HepG2 (cell line): ENCODE results near the gene FBXO9. TPM values are rescaled to one million over a fixed set of nuclear protein-coding genes. Genes with fewer than 3 reads are reported as not detected.

Source experiments
- CBFB ChIP-seq: sonication (generic); formaldehyde crosslinking; IDR thresholded peaks from 2 replicates; pipeline ENCODE4 v1.4.0; 2020; ENCODE audit warnings: missing genetic modification reagents
- DMAP1 ChIP-seq: IDR thresholded peaks from 2 replicates; pipeline ENCODE4 v1.6.1; 2016
- MYPOP ChIP-seq: sonication (generic); formaldehyde crosslinking; IDR thresholded peaks from 2 replicates; pipeline ENCODE4 v1.8.1; 2023; ENCODE audit warnings: mild to moderate bottlenecking, moderate library complexity, missing genetic modification reagents
- SNAPC2 ChIP-seq: sonication (generic); formaldehyde crosslinking; IDR thresholded peaks from 2 replicates; pipeline ENCODE4 v1.8.1; 2022; ENCODE audit warnings: mild to moderate bottlenecking, missing genetic modification reagents
- ZC3H13 ChIP-seq: sonication (generic); formaldehyde crosslinking; IDR thresholded peaks from 2 replicates; pipeline ENCODE4 v1.8.1; 2023; ENCODE audit warnings: mild to moderate bottlenecking, missing genetic modification reagents, moderate library complexity
- ZMAT5 ChIP-seq: sonication (generic); formaldehyde crosslinking; IDR thresholded peaks from 2 replicates; pipeline ENCODE4 v1.5.0; 2020; ENCODE audit warnings: mild to moderate bottlenecking, low read depth, missing genetic modification reagents, borderline replicate concordance
- ZNF160 ChIP-seq: sonication (generic); formaldehyde crosslinking; IDR thresholded peaks from 2 replicates; pipeline ENCODE4 v1.8.0; 2022; ENCODE audit warnings: mild to moderate bottlenecking, inconsistent platforms, missing genetic modification reagents
- ZNF20 ChIP-seq: sonication (generic); formaldehyde crosslinking; IDR thresholded peaks from 2 replicates; pipeline ENCODE4 v1.4.0; 2020; ENCODE audit warnings: mild to moderate bottlenecking, moderate library complexity, missing genetic modification reagents
- ZNF280D ChIP-seq: sonication (generic); formaldehyde crosslinking; IDR thresholded peaks from 2 replicates; pipeline ENCODE4 v1.5.1; 2020; ENCODE audit warnings: mild to moderate bottlenecking, missing genetic modification reagents
- ZNF331 ChIP-seq: sonication (generic); formaldehyde crosslinking; IDR thresholded peaks from 2 replicates; pipeline ENCODE4 v1.4.0; 2020; ENCODE audit warnings: missing genetic modification reagents
- ZNF7 ChIP-seq: IDR thresholded peaks from 2 replicates; pipeline ENCODE4 v1.6.1; 2016; ENCODE audit warnings: missing biosample characterization, missing genetic modification reagents
- ZNF737 ChIP-seq: sonication (generic); formaldehyde crosslinking; IDR thresholded peaks from 2 replicates; pipeline ENCODE4 v1.5.0; 2020; ENCODE audit warnings: missing genetic modification reagents, mild to moderate bottlenecking, borderline replicate concordance
- ZSCAN5A ChIP-seq: sonication (generic); formaldehyde crosslinking; IDR thresholded peaks from 2 replicates; pipeline ENCODE4 v1.8.0; 2022; ENCODE audit warnings: mild to moderate bottlenecking, missing genetic modification reagents, borderline replicate concordance
- ZZZ3 ChIP-seq: sonication (generic); formaldehyde crosslinking; IDR thresholded peaks from 2 replicates; pipeline ENCODE4 v1.4.0; 2020; ENCODE audit warnings: missing genetic modification reagents, mild to moderate bottlenecking, borderline replicate concordance
- polyA plus RNA-seq, 8 experiments: library from polyadenylated mRNA; depleted of rRNA in 3 of 8; stranded (reverse) in 7 of 8; unstranded in 1 of 8; fragments of >200 nt; fragmentation: Illumina TruSeq in 4 of 8; extraction: Trizol in 4 of 8; gene quantifications; 2 replicates each; pipeline versions ENCODE4 v1.2.1 to v1.2.3, GENCODE V29; 2011 to 2016; ENCODE audit warnings: low read depth in 4 of 8, missing spikeins in 1 of 8, mixed read lengths in 1 of 8; ENCODE audit not compliant: insufficient read depth in 1 of 8
- total RNA-seq, 5 experiments: library from RNA; depleted of rRNA; stranded (reverse); fragments of >200 nt; fragmentation: Illumina TruSeq; extraction: Trizol; gene quantifications; 2 replicates each; pipeline ENCODE4 v1.2.3, GENCODE V29; 2016; ENCODE audit warnings: low read depth in 1 of 5
- TF ChIP-seq, protein P1 (sequence below): sonication (generic); formaldehyde crosslinking; IDR thresholded peaks from 2 replicates; pipeline ENCODE4 v1.5.0; 2020; ENCODE audit warnings: missing genetic modification reagents, mild to moderate bottlenecking, borderline replicate concordance
- TF ChIP-seq, protein P2 (sequence below): sonication (generic); formaldehyde crosslinking; IDR thresholded peaks from 2 replicates; pipeline ENCODE4 v1.4.0; 2020; ENCODE audit warnings: missing genetic modification reagents, mild to moderate bottlenecking, borderline replicate concordance

FBXO9 gene
- total and polyA plus RNA-seq, 2 of the 13 experiments (the other 11 are each of a cell fraction or from before 2014, with no cell fraction given), result 64.3 to 98.4 TPM

GRCh38 chr6:53066077-53066417 is 843 bp downstream of the FBXO9 start (continued):
- TF ChIP-seq, protein P1, sequence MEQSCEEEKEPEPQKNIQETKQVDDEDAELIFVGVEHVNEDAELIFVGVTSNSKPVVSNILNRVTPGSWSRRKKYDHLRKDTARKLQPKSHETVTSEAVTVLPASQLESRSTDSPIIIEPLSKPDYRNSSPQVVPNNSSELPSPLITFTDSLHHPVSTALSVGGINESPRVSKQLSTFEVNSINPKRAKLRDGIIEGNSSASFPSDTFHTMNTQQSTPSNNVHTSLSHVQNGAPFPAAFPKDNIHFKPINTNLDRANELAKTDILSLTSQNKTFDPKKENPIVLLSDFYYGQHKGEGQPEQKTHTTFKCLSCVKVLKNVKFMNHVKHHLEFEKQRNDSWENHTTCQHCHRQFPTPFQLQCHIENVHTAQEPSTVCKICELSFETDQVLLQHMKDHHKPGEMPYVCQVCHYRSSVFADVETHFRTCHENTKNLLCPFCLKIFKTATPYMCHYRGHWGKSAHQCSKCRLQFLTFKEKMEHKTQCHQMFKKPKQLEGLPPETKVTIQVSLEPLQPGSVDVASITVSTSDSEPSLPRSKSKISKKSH (CRISPR knock-in tag), result peak; percentile 14; the same call in 1 of the 2 replicates
- TF ChIP-seq ZMAT5 (CRISPR knock-in tag) (no peak), ZNF20 (CRISPR knock-in tag) (no peak), DMAP1 (CRISPR knock-in tag) (peak; percentile 9; the same call in 1 of the 2 replicates), SNAPC2 (0 out of 2 replicates have a peak, but pooled peaks have one; percentile 41), CBFB (0 out of 2 replicates have a peak, but pooled peaks have one; percentile 22), ZNF160 (CRISPR knock-in tag) (0 out of 2 replicates have a peak, but pooled peaks have one; percentile 28), MYPOP (CRISPR knock-in tag) (0 out of 2 replicates have a peak, but pooled peaks have one; percentile 15), ZSCAN5A (CRISPR knock-in tag) (0 out of 2 replicates have a peak, but pooled peaks have one; percentile 60), ZZZ3 (CRISPR knock-in tag) (0 out of 2 replicates have a peak, but pooled peaks have one; percentile 34), ZNF280D (CRISPR knock-in tag) (peak; percentile 35; the same call in 1 of the 2 replicates), ZNF7 (CRISPR knock-in tag) (no peak), ZNF331 (CRISPR knock-in tag) (peak; percentile 49), ZNF737 (CRISPR knock-in tag) (0 out of 2 replicates have a peak, but pooled peaks have one; percentile 46), ZC3H13 (peak; percentile 54)
- TF ChIP-seq, protein P2, sequence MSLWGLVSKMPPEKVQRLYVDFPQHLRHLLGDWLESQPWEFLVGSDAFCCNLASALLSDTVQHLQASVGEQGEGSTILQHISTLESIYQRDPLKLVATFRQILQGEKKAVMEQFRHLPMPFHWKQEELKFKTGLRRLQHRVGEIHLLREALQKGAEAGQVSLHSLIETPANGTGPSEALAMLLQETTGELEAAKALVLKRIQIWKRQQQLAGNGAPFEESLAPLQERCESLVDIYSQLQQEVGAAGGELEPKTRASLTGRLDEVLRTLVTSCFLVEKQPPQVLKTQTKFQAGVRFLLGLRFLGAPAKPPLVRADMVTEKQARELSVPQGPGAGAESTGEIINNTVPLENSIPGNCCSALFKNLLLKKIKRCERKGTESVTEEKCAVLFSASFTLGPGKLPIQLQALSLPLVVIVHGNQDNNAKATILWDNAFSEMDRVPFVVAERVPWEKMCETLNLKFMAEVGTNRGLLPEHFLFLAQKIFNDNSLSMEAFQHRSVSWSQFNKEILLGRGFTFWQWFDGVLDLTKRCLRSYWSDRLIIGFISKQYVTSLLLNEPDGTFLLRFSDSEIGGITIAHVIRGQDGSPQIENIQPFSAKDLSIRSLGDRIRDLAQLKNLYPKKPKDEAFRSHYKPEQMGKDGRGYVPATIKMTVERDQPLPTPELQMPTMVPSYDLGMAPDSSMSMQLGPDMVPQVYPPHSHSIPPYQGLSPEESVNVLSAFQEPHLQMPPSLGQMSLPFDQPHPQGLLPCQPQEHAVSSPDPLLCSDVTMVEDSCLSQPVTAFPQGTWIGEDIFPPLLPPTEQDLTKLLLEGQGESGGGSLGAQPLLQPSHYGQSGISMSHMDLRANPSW, result no peak
